GM18873 (cell line): Measurements from ENCODE around the gene CELF1.
"Not testable (repeated sequence)": the region's sequence is repeated elsewhere in the genome, so short reads cannot be mapped to it uniquely, and the experiment has no call there.

Source experiments
- ATAC-seq: cut with Tn5 transposase; IDR thresholded peaks from one replicate; pipeline ENCODE4 v1.9.1; 2021; ENCODE audit warnings: mild to moderate bottlenecking, moderate library complexity, moderate number of reproducible peaks; ENCODE audit not compliant: unreplicated experiment, low FRiP score

Gene CELF1

DNA sequence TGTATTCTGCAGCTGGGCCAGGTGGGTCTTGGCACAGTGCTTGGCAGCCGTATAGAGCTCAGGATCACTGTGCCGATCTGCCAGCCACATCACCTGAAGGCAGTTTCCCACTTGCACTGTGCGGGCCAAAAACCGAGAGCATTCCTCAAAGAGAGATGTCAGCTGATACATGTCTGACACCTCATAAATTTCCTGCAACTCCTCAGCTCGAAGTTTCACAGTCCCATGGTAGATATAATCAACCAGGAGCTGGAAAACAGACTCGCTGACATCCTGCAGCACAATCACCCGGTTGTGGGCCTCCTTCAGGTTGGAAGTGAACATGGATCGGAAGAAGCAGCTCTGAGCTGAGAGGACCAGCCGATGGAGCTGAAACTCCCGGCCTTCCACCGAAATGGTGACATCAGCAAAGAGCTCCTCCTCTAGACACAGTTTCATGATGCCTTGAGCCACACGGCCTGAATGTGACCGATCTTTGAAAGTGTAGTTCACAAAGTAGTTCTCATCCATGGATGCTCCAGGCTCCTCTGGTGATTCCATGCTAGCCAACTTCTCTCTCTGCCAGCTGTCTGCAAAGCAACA is 24.6 kb upstream of the CELF1 start:
- no peak for ATAC-seq

- ATAC-seq: no peak
Measured at GRCh38 chr11:47573321-47573720, 20.4 kb upstream of the CELF1 start.

DNA sequence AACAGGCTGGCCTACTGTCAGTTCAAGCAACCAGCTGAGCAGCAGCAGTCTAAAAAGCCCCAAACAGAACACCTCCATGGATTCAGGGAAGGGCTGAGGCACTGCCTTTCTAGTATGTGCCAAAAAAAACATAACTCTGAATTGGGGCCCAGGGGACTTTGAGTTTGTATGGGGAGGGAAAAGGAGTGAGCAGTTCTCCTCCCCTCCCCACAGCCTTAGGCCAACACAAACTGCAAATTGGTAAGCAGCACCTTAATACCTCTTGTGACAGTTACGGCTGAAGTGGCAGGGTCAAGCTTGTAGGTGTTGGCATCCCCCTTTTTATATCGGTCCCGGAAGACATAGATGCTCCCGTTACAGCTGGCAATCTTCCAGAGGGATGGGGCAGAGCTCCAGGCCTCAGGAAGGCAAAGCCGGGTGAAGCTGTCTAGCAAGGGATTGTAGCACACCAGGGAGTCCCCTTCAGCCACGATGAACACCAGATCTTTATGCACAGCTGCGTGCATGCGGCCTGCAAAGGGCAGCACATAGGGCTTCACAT is 19.9 kb upstream of the CELF1 start:
- no peak for ATAC-seq

DNA sequence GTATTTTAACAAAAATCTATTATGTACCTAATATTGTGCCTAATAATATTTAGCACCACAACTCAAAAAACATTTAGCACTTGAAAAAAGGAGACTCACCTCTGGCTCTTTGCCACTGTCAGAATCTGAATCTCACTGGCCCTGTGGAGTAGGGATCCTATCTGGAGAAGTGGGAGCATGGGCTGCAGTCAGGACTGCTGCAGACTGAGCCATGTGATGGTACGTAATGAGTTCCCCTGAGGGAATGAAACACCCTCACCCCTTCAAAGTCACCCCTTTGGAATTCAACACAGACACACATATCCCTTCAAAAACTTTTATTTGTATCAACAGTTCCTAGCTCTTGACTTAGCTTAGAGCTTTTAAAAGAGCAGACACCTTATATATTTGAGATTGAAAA is 19.0 kb upstream of the CELF1 start:
- ATAC-seq: no peak

GRCh38 chr11:47571357-47571729 is 18.4 kb upstream of the CELF1 start:
- ATAC-seq: no peak

DNA sequence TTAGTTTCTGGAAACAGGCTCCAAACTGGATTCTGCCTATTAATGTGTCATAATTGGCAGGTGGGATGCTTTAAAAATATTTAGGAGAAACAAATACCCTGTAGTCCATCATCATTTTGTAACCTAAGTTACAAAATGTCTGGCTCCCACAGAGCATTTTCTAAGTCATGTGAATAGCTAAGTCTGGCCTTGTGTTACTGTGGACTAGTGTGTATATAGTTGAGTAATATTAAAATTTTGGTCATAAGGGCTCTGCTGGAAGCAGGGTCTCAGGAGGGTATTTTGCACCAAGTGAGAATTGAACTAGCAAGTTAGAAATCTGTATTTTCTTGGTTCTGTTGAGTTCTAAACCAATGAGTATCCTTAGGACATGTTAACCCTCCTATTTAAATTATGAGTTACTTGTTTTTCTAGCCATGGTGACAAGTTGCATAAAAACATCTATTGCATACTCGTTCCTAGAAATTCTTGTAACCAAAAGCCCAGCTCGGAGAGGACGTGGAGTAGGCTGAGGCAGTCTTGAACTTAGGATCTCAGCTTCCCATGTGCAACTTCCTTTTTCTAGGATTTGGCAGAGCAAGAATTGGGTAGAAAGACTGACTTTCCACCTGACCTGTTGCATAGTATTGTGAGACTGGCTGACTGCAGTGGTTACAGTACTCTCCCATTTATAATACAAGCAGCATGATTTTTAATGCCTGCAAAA is 17.9 kb upstream of the CELF1 start:
- ATAC-seq: no peak

DNA sequence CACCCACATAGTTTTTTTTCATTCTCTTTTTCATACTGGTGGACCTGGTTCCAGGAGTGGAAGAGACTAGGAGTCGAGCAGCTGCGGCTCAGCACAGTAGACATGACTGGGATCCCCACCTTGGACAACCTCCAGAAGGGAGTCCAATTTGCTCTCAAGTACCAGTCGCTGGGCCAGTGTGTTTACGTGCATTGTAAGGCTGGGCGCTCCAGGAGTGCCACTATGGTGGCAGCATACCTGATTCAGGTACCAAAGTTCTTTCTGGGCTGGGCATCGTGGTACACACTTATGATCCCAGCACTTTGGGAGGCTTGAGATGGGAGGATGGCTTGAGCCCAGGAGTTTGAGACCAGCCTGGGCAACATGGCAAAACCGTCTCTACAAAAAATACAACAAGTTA is 16.7 kb upstream of the CELF1 start:
- no peak for ATAC-seq

DNA sequence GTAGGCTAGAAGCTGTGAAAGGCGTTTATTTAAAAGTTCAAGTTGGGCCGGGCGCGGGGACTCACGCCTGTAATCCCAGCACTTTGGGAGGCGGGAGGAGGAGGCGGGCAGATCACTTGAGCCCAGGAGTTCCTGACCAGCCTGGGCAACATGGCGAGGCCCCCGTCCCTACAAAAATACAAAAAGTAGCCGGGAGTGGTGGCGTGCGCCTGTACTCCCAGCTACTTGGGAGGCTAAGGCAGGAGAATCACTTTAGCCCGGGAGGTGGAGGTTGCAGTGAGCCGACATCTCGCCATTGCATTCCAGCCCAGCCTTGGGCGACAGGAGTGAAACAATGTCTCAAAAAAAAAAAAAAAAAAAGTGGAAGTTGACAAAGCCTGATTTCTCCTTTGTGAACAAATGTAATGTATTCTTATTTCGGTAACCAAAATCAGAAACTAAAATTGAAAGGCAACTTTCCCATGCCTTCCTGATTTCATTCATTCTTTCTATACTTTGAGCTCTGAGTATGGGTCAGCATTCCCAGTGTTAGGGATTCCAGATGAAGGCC is 13.3 kb upstream of the CELF1 start:
- no peak for ATAC-seq

- peak; percentile 51 for ATAC-seq
Measured at GRCh38 chr11:47565340-47566148, 12.6 kb upstream of the CELF1 start, which contains the start of gene PTPMT1. Gene PTPMT1 (plus strand): TSS chr11:47565599. CDS start chr11:47565623, 24 bp downstream.

GRCh38 chr11:47564933-47565339 is 12.0 kb upstream of the CELF1 start:
- peak; percentile 18 for ATAC-seq

DNA sequence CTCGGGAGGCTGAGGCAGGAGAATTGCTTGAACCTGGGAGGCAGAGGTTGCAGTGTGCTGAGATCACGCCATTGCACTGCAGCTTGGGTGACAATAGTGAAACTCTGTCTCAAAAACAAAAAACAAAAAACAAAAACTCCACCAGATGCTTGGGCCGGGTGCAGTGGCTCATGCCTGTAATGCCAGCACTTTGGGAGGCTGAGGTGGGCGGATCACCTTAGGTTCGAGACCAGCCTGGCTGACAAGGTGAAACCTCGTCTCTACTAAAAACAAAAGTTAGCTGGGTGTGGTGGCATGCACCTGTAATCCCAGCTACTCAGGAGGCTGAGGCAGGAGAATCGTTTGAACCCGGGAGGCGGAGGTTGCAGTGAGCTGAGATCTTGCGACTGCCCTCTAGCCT is 11.4 kb upstream of the CELF1 start:
- ATAC-seq: not testable (repeated sequence)

- ATAC-seq: not testable (repeated sequence)
Measured at GRCh38 chr11:47562393-47562792, 9.5 kb upstream of the CELF1 start.

DNA sequence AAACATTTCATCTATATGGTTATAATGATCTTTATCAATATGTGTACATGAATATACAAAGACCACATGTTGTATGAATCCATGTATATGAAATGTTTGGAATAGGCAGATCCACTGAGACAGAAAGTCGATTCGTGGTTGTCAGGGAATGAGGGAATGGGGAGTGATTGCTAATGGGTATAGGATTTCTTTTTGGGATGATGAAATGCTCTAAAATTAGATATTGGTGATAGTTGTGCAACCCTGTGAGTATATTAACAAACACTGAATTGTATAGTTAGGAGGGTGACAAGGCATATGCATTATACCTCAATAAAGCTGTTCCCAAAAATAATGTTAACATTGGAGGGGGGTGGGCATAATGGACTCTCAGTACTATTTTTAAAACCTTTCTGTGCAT is 7.5 kb upstream of the CELF1 start:
- ATAC-seq: no peak

- no peak for ATAC-seq
Measured at GRCh38 chr11:47558695-47559094, 5.8 kb upstream of the CELF1 start.

- not testable (repeated sequence) for ATAC-seq
Measured at GRCh38 chr11:47557004-47557403, 4.1 kb upstream of the CELF1 start.

DNA sequence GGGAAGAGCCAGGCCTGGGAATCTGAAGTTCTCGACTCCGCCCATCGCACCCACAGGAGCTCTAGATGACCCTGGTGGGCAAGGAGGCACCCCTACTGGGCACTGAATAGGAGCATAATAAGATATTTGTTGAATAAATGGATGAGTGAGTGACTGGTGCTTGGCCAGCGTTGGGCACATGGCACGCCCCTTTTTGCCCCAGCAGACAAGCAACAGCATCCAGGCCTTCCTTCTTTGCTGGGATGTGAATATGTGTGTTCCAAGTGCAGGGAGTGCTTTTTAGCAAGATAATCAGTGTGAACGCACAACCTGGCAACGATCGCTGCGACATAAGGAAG is 443 bp upstream of the CELF1 start:
- peak; percentile 28 for ATAC-seq

- no peak for ATAC-seq
Measured at GRCh38 chr11:47552056-47552565, 821 bp downstream of the CELF1 start.

DNA sequence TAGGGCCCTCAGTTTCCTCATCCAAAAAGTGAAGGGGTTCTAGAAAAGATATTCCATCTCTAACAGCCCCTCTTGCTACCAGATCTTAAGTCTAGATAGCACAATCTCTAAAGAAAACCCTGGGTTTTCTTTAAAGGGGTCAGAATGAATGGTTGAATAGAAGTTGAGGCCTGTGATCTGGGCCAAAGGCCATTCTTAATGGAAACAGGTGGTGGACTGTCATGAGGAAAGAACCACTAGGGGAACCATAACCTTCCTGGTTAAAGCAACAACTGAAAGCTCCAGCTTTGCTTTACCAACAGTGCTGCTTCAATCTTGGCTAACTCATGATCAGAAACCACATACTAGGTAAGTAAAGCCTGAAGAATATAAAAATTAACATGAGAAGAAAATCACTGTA is 1.8 kb downstream of the CELF1 start:
- no peak for ATAC-seq

DNA sequence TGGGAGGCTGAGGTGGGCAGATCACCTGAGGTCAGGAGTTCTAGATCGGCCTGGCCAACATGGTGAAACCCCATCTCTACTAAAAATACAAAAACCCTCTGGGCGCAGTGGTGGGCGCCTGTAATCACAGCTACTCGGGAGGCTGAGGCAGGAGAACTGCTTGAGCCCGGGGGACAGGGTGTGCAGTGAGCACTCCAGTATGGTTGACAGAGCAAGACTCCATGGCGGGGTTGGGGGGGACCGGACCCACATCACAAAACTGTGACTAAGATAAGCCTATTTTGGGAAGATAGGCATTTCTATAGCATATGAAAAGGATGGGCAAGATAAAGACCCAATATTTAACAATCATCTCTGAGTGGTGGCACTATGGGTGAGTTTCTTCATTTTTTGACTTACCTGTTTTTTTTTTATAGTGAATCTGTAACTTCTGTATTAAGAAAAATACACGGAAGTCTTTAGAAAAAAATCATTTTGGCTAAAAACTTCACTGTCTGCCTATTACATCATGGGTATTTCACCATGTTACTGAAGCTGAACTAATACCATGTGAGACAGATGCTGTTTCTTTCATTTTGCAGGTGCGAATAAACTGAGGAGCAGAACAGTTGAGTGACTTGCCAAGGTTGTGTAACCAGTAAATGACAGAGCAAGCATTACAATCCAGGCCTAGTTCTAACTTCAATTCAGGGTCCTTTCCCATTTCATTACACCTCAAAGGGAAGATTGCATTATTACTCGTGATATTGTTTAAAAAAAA is 2.5 kb downstream of the CELF1 start:
- no peak for ATAC-seq

GRCh38 chr11:47546274-47546673 is 6.7 kb downstream of the CELF1 start:
- not testable (repeated sequence) for ATAC-seq
